HepG2 (cell line): ENCODE data around the gene PCSK6. TPM values are rescaled to one million over a fixed set of nuclear protein-coding genes. Genes with fewer than 3 reads are reported as not detected.

Source experiments
- BORCS8-MEF2B ChIP-seq: sonication (generic); formaldehyde crosslinking; IDR thresholded peaks from 2 replicates; pipeline ENCODE4 v1.8.0; 2022; ENCODE audit warnings: mild to moderate bottlenecking, missing genetic modification reagents
- CREBL2 ChIP-seq: sonication (generic); formaldehyde crosslinking; IDR thresholded peaks from 2 replicates; pipeline ENCODE4 v1.8.1; 2023; ENCODE audit warnings: missing genetic modification reagents, mild to moderate bottlenecking, borderline replicate concordance
- FOXP4 ChIP-seq: sonication (generic); formaldehyde crosslinking; IDR thresholded peaks from 2 replicates; pipeline ENCODE4 v1.4.0; 2020; ENCODE audit warnings: missing genetic modification reagents
- HINFP ChIP-seq: sonication (generic); formaldehyde crosslinking; IDR thresholded peaks from 2 replicates; pipeline ENCODE4 v1.4.0; 2020; ENCODE audit warnings: low read depth, mild to moderate bottlenecking, missing genetic modification reagents
- KLF9 ChIP-seq: IDR thresholded peaks from 2 replicates; pipeline ENCODE4 v1.6.1; 2016; ENCODE audit warnings: low read depth
- MATR3 ChIP-seq: sonication (generic); formaldehyde crosslinking; IDR thresholded peaks from 2 replicates; pipeline ENCODE4 v1.4.0; 2020; ENCODE audit warnings: missing genetic modification reagents
- MEF2D ChIP-seq: sonication (generic); formaldehyde crosslinking; IDR thresholded peaks from 2 replicates; pipeline ENCODE4 v1.5.1; 2020; ENCODE audit warnings: mild to moderate bottlenecking, missing genetic modification reagents
- MXD4 ChIP-seq: IDR thresholded peaks from 2 replicates; pipeline ENCODE4 v1.6.1; 2016; ENCODE audit warnings: mild to moderate bottlenecking, missing biosample characterization, missing genetic modification reagents
- PAXIP1 ChIP-seq: sonication (generic); formaldehyde crosslinking; conservative IDR thresholded peaks from 2 replicates; pipeline ENCODE4 v1.4.0; 2020; ENCODE audit warnings: mild to moderate bottlenecking, missing genetic modification reagents, moderate library complexity
- PHF8 ChIP-seq: sonication (generic); formaldehyde crosslinking; IDR thresholded peaks from 2 replicates; pipeline ENCODE4 v1.5.0; 2020; ENCODE audit warnings: missing genetic modification reagents
- RFX3 ChIP-seq: IDR thresholded peaks from 2 replicates; pipeline ENCODE4 v1.6.1; 2016; ENCODE audit warnings: missing biosample characterization, missing genetic modification reagents
- SAP130 ChIP-seq: IDR thresholded peaks from 2 replicates; pipeline ENCODE4 v1.6.1; 2016; ENCODE audit warnings: low read depth
- TP53 ChIP-seq: sonication (generic); formaldehyde crosslinking; conservative IDR thresholded peaks from 2 replicates; pipeline ENCODE4 v1.4.0; 2020; ENCODE audit warnings: missing genetic modification reagents
- ZFP62 ChIP-seq: sonication (generic); formaldehyde crosslinking; IDR thresholded peaks from 2 replicates; pipeline ENCODE4 v1.4.0; 2020; ENCODE audit warnings: missing genetic modification reagents
- ZNF235 ChIP-seq: sonication (generic); formaldehyde crosslinking; IDR thresholded peaks from 2 replicates; pipeline ENCODE4 v1.8.1; 2023; ENCODE audit warnings: mild to moderate bottlenecking, missing genetic modification reagents, borderline replicate concordance
- ZNF292 ChIP-seq: sonication (generic); formaldehyde crosslinking; IDR thresholded peaks from 2 replicates; pipeline ENCODE4 v1.8.1; 2022; ENCODE audit warnings: mild to moderate bottlenecking, low read depth, missing genetic modification reagents, borderline replicate concordance
- ZNF33B ChIP-seq: sonication (generic); formaldehyde crosslinking; IDR thresholded peaks from 2 replicates; pipeline ENCODE4 v1.5.1; 2020; ENCODE audit warnings: mild to moderate bottlenecking, missing genetic modification reagents
- ZNF543 ChIP-seq: sonication (generic); formaldehyde crosslinking; IDR thresholded peaks from 2 replicates; pipeline ENCODE4 v1.4.0; 2020; ENCODE audit warnings: mild to moderate bottlenecking, missing genetic modification reagents
- ZNF574 ChIP-seq: sonication (generic); formaldehyde crosslinking; IDR thresholded peaks from 2 replicates; pipeline ENCODE4 v1.4.0; 2020; ENCODE audit warnings: missing genetic modification reagents
- ZNF772 ChIP-seq: sonication (generic); formaldehyde crosslinking; IDR thresholded peaks from 2 replicates; pipeline ENCODE4 v1.5.0; 2020; ENCODE audit warnings: mild to moderate bottlenecking, missing genetic modification reagents
- polyA plus RNA-seq, 8 experiments: library from polyadenylated mRNA; depleted of rRNA in 3 of 8; stranded (reverse) in 7 of 8; unstranded in 1 of 8; fragments of >200 nt; fragmentation: Illumina TruSeq in 4 of 8; extraction: Trizol in 4 of 8; gene quantifications; 2 replicates each; pipeline versions ENCODE4 v1.2.1 to v1.2.3, GENCODE V29; 2011 to 2016; ENCODE audit warnings: low read depth in 4 of 8, missing spikeins in 1 of 8, mixed read lengths in 1 of 8; ENCODE audit not compliant: insufficient read depth in 1 of 8
- total RNA-seq, 5 experiments: library from RNA; depleted of rRNA; stranded (reverse); fragments of >200 nt; fragmentation: Illumina TruSeq; extraction: Trizol; gene quantifications; 2 replicates each; pipeline ENCODE4 v1.2.3, GENCODE V29; 2016; ENCODE audit warnings: low read depth in 1 of 5

Gene PCSK6
- total and polyA plus RNA-seq, 2 of the 13 experiments (the other 11 are each of a cell fraction or from before 2014, with no cell fraction given), result 56.5 to 155 TPM

GRCh38 chr15:101438482-101439284 is 50.8 kb downstream of the PCSK6 start (continued):
- no peak for TF ChIP-seq ZNF235
- TF ChIP-seq CREBL2 (CRISPR knock-in tag), result no peak
- TF ChIP-seq ZNF292 (CRISPR knock-in tag), result no peak
- 0 out of 2 replicates have a peak, but pooled peaks have one; percentile 56 for TF ChIP-seq ZNF574
- peak; percentile 43; the same call in 1 of the 2 replicates for TF ChIP-seq SAP130 (CRISPR knock-in tag)
- no peak for TF ChIP-seq ZNF543 (CRISPR knock-in tag)
- no peak for TF ChIP-seq ZNF772 (CRISPR knock-in tag)
- TF ChIP-seq BORCS8-MEF2B (CRISPR knock-in tag), result no peak; the same call in 1 of the 2 replicates
- no peak for TF ChIP-seq MATR3 (CRISPR knock-in tag)
- peak; percentile 86 for TF ChIP-seq MEF2D (CRISPR knock-in tag)
- no peak for TF ChIP-seq RFX3
- no peak for TF ChIP-seq HINFP (CRISPR knock-in tag)
- TF ChIP-seq ZFP62, result no peak
- peak; percentile 87 for TF ChIP-seq FOXP4 (CRISPR knock-in tag)
- TF ChIP-seq PHF8 (CRISPR knock-in tag), result no peak
- no peak for TF ChIP-seq TP53 (CRISPR knock-in tag)
- 0 out of 2 replicates have a peak, but pooled peaks have one; percentile 41 for TF ChIP-seq ZNF33B (CRISPR knock-in tag)
- no peak for TF ChIP-seq KLF9 (CRISPR knock-in tag)
- TF ChIP-seq MXD4, result no peak
- TF ChIP-seq PAXIP1, result peak; percentile 83
